Measurements from ENCODE around the gene MBD4. TPM values are rescaled to one million over a fixed set of nuclear protein-coding genes. Genes with fewer than 3 reads are reported as not detected.

The MBD4 gene
- total and polyA plus RNA-seq, 10 of the 15 experiments (the other 5 are each of a cell fraction or from before 2014, with no cell fraction given) = 17.7 to 59.0 (median 49.0) TPM

DNA sequence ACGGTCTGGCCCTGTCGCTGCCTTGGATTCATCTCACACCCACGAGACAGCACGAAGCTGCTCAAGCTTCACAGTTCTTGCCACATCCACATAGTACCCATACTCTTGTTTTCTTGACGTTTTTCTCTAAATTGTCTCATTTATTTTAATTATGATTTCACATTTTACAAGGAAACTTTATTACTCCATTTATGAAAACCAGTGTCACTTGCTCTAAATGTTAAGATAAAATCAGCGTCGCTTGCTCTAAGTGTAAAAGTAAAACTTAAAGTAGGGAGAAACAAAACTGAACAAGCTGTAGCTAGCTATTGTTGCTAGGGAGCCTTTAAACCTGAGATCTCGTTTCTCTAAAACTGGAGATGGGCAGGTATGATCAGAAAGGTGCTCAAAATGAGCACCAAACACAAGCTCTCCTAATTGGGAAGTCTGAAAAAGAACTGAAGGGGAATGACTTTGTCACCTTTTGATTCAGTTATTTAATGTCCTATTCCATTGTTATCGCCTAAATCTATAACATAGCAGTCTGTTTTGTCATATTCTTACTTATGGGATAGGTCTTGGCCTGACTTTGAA, 956 bp upstream of the MBD4 start:
- no peak for FAIRE-seq
- DNase-seq (ENCODE audit: low read depth, low spot score) = no peak
- TSS peak; percentile 69 for BruUV-seq (replicated peaks)
- H3K36me3 ChIP-seq (ENCODE audit: control insufficient read depth in 2 of 2, insufficient read depth in 2 of 2, low read length in 1 of 2) = no peaks in the 10 kb centered on the region
- CTCF ChIA-PET = interaction anchor here (1.0 to 5.5 kb wide), 8 partner anchors 9 to 125 kb away, joined by 3 to 43 read pairs (median 7); a partner anchor contains a TSS
- intact Hi-C loops (cut with micrococcal nuclease; ENCODE audit: unreplicated experiment) = loop anchor here (2.0 kb wide), 1 partner anchor 42 kb away; no protein-coding TSS in a partner anchor
- H4K20me1 ChIP-seq (ENCODE audit: control insufficient read depth, insufficient read depth) = no peaks in the 10 kb centered on the region
- peak overlapping the region; percentile 93 for H3K4me2 ChIP-seq (ENCODE audit: control insufficient read depth, insufficient read depth)
- SMC1A ChIA-PET (ENCODE audit: uncharacterized antibody, unreplicated experiment) = interaction anchor here (0.6 to 14.5 kb wide), 12 partner anchors 10 to 386 kb away, joined by 3 to 275 read pairs (median 4); partner anchors contain the start of gene EFCAB12
- 11% methylated on average over 9 of the region's 9 CpGs for WGBS (ENCODE audit: insufficient coverage, insufficient replicate concordance, low lambda C conversion rate, missing lambda C conversion rate)
- no peaks in the 10 kb centered on the region for H3K27me3 ChIP-seq (replicated peaks in 1 of 2; ENCODE audit: control insufficient read depth in 2 of 2, insufficient read depth in 2 of 2, low read length in 1 of 2)
- peak overlapping the region; percentile 76 for H3K4me3 ChIP-seq
- H3K9me3 ChIP-seq (replicated peaks; ENCODE audit: control insufficient read depth, insufficient read depth, low read length) = no peaks in the 10 kb centered on the region
- peak overlapping the region; percentile 91 for H3K27ac ChIP-seq (ENCODE audit: control insufficient read depth, insufficient read depth)
- H3K79me2 ChIP-seq (ENCODE audit: control insufficient read depth, insufficient read depth, low read length) = peaks cover 44% of the 10 kb centered on the region
- no peak for ATAC-seq
- in situ Hi-C loops (cut with MboI) = no loop called here
- peaks cover 14% of the 10 kb centered on the region; the same call in 1 of the 2 replicates for H3K4me1 ChIP-seq (ENCODE audit: control insufficient read depth, insufficient read depth, low read length)
- TF ChIP-seq SIN3A (IDR thresholded peaks at IDR 0.05; ENCODE audit: low read depth, low read length) = 0 out of 2 replicates have a peak, but pooled peaks have one; percentile 4
- TF ChIP-seq MTA2 (IDR thresholded peaks at IDR 0.05; ENCODE audit: low read depth) = 0 out of 2 replicates have a peak, but pooled peaks have one; percentile 20
- TF ChIP-seq SP1 (IDR thresholded peaks at IDR 0.05; ENCODE audit: low read depth, low read length) = no peak
- TF ChIP-seq ASH2L (IDR thresholded peaks at IDR 0.05; ENCODE audit: borderline replicate concordance, low read depth) = 0 out of 2 replicates have a peak, but pooled peaks have one; percentile 9
- 0 out of 2 replicates have a peak, but pooled peaks have one; percentile 2 for TF ChIP-seq DPF2 (IDR thresholded peaks at IDR 0.05)
- TF ChIP-seq IKZF2 (IDR thresholded peaks at IDR 0.05) = 0 out of 4 replicates have a peak, but pooled peaks have one; percentile 0 to 30
- 0 out of 2 replicates have a peak, but pooled peaks have one; percentile 18 for TF ChIP-seq GATAD2B (conservative IDR thresholded peaks at IDR 0.05; ENCODE audit: low read depth)
- TF ChIP-seq, protein P1, sequence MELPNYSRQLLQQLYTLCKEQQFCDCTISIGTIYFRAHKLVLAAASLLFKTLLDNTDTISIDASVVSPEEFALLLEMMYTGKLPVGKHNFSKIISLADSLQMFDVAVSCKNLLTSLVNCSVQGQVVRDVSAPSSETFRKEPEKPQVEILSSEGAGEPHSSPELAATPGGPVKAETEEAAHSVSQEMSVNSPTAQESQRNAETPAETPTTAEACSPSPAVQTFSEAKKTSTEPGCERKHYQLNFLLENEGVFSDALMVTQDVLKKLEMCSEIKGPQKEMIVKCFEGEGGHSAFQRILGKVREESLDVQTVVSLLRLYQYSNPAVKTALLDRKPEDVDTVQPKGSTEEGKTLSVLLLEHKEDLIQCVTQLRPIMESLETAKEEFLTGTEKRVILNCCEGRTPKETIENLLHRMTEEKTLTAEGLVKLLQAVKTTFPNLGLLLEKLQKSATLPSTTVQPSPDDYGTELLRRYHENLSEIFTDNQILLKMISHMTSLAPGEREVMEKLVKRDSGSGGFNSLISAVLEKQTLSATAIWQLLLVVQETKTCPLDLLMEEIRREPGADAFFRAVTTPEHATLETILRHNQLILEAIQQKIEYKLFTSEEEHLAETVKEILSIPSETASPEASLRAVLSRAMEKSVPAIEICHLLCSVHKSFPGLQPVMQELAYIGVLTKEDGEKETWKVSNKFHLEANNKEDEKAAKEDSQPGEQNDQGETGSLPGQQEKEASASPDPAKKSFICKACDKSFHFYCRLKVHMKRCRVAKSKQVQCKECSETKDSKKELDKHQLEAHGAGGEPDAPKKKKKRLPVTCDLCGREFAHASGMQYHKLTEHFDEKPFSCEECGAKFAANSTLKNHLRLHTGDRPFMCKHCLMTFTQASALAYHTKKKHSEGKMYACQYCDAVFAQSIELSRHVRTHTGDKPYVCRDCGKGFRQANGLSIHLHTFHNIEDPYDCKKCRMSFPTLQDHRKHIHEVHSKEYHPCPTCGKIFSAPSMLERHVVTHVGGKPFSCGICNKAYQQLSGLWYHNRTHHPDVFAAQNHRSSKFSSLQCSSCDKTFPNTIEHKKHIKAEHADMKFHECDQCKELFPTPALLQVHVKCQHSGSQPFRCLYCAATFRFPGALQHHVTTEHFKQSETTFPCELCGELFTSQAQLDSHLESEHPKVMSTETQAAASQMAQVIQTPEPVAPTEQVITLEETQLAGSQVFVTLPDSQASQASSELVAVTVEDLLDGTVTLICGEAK (IDR thresholded peaks at IDR 0.05; ENCODE audit: borderline replicate concordance) = peak; percentile 64; the same call in 1 of the 2 replicates
- 0 out of 2 replicates have a peak, but pooled peaks have one; percentile 11 for TF ChIP-seq ZBED1 (IDR thresholded peaks at IDR 0.05; ENCODE audit: borderline replicate concordance)
- no peak for TF ChIP-seq SUZ12 (IDR thresholded peaks at IDR 0.05; ENCODE audit: unreplicated experiment)
- POLR2A ChIA-PET = interaction anchor here (0.6 to 6.0 kb wide), 17 partner anchors 10 to 320 kb away, joined by 3 to 40 read pairs (median 4); partner anchors contain the start of genes COPG1 and EFCAB12
- RAD21 ChIA-PET (ENCODE audit: unreplicated experiment) = interaction anchor here (0.9 to 3.8 kb wide), 9 partner anchors 13 to 57 kb away, joined by 3 to 22 read pairs (median 5); partner anchors contain the start of gene EFCAB12
- H2AFZ ChIP-seq (ENCODE audit: control insufficient read depth, low read depth, low read length) = peak overlapping the region; percentile 95
- peak overlapping the region; percentile 90 for H3K9ac ChIP-seq (ENCODE audit: control insufficient read depth, insufficient read depth, low read length)

All from GM12878 (cell line).